ENCODE measurements around the gene SMARCA2. TPM values are rescaled to one million over a fixed set of nuclear protein-coding genes. Genes with fewer than 3 reads are reported as not detected.

SMARCA2 gene
- total RNA-seq, 1 donor from 2014 or later, result 19.7 TPM

DNA sequence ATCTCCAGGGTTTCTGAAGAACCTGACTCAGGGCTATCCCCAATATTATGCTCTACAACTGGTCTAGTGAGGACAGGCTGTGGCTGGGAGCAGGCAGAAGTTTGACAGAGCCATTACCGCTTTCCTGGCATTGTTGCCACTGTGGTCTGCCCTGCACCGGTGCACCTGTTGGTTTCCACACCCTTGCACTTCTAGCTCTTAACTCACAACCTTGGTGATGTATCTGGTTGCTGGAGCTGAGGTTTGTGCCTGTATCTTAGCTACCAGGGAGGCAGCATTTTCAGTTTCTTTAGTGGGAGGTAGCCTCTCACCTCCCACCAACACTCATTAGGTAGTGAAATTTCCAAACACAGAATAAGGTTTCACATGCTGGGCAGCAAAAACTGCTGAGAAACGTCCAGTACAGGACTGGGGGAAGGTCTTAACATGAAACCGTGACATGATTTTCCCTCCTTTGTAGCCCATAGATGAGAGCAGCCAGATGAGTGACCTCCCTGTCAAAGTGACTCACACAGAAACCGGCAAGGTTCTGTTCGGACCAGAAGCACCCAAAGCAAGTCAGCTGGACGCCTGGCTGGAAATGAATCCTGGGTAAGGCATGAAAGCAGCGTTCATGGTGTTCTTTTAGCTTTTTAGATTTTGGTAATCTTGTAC, 57.7 kb downstream of the SMARCA2 start:
- no peak for FAIRE-seq
- Histone ChIP-seq H3K27me3 (ENCODE audit: control insufficient read depth, insufficient read depth, low read length) (no peaks in the 10 kb centered on the region), H3K4me3 (ENCODE audit: low read depth, low read length) (no peak overlapping the region), H3K36me3 (ENCODE audit: control insufficient read depth, insufficient read depth, low read length) (peaks cover 16% of the 10 kb centered on the region)
- TF ChIP-seq, protein P1, sequence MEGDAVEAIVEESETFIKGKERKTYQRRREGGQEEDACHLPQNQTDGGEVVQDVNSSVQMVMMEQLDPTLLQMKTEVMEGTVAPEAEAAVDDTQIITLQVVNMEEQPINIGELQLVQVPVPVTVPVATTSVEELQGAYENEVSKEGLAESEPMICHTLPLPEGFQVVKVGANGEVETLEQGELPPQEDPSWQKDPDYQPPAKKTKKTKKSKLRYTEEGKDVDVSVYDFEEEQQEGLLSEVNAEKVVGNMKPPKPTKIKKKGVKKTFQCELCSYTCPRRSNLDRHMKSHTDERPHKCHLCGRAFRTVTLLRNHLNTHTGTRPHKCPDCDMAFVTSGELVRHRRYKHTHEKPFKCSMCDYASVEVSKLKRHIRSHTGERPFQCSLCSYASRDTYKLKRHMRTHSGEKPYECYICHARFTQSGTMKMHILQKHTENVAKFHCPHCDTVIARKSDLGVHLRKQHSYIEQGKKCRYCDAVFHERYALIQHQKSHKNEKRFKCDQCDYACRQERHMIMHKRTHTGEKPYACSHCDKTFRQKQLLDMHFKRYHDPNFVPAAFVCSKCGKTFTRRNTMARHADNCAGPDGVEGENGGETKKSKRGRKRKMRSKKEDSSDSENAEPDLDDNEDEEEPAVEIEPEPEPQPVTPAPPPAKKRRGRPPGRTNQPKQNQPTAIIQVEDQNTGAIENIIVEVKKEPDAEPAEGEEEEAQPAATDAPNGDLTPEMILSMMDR (IDR thresholded peaks at IDR 0.05; ENCODE audit: insufficient read depth, low read length, severe bottlenecking), result no peak
- no peak for DNase-seq (ENCODE audit: low read depth)

DNA sequence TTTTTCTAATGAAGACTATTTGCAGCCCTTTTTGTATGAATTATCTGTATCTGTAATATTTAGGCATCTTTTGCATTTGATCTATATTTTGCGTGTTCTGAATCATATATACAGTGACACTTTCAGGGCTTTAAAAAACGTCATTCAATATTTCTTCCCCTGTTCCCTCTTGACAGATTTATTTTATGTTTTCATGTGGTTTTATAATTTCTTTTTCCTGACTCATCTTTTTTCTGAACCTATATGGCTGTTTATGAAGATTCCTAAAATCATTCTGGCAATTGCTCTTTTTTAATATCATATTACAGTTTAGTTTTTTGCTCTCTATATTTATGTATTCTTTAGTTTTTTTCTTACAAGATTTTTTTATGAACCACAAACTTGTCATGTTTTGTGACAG, 67.6 kb downstream of the SMARCA2 start:
- FAIRE-seq (no peak), DNase-seq (ENCODE audit: low read depth) (no peak)
- Histone ChIP-seq H3K4me3 (ENCODE audit: low read depth, low read length) (no peak overlapping the region), H3K36me3 (ENCODE audit: control insufficient read depth, insufficient read depth, low read length) (peaks cover 12% of the 10 kb centered on the region), H3K27me3 (ENCODE audit: control insufficient read depth, insufficient read depth, low read length) (no peaks in the 10 kb centered on the region)
- TF ChIP-seq, protein P1 (IDR thresholded peaks at IDR 0.05; ENCODE audit: insufficient read depth, low read length, severe bottlenecking), result no peak

DNA sequence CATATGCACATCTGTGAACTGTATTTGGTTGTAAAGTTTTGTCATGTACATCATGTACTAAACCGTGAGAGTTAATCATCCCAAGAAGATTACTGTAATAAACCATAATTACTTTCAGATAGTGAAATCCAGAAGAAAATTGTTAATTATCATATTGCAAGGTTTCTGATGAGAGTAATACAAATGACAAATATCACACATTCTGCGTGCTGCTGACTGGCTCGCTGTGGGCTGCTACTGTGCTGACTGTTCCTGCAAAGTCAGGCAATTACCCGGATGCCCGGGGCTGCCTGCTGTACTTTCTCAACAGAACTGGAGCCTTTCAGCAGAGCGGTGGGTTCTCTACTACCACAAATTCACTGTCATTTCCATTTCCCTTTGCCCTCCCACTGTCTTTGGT, 68.3 kb downstream of the SMARCA2 start:
- peaks cover 11% of the 10 kb centered on the region for H3K36me3 ChIP-seq (ENCODE audit: control insufficient read depth, insufficient read depth, low read length)
- FAIRE-seq, result no peak
- TF ChIP-seq, protein P1 (IDR thresholded peaks at IDR 0.05; ENCODE audit: insufficient read depth, low read length, severe bottlenecking), result no peak
- H3K4me3 ChIP-seq (ENCODE audit: low read depth, low read length), result no peak overlapping the region
- DNase-seq (ENCODE audit: low read depth), result no peak
- no peaks in the 10 kb centered on the region for H3K27me3 ChIP-seq (ENCODE audit: control insufficient read depth, insufficient read depth, low read length)

DNA sequence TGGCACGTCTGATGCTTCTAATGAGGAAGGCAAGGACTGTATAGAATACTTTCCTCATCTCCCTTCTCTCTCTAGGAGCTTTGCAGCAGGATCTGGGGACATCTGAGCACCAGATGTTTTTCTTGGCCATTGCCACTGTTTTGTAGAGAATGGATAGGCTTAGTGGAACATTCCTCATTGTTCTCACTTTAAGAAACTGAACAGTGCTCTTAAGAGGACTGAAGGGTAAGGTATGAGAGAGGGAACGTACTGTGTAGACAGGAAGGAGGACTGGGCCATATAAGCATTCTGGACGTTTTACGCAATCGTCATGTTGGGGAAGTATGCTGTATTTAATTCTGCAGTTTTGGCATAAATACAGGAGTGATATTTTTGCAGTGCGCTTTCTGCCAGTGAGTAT, 70.6 kb downstream of the SMARCA2 start:
- TF ChIP-seq, protein P1 (IDR thresholded peaks at IDR 0.05; ENCODE audit: insufficient read depth, low read length, severe bottlenecking), result no peak
- Histone ChIP-seq H3K36me3 (ENCODE audit: control insufficient read depth, insufficient read depth, low read length) (peaks cover 7% of the 10 kb centered on the region), H3K4me3 (ENCODE audit: low read depth, low read length) (no peak overlapping the region), H3K27me3 (ENCODE audit: control insufficient read depth, insufficient read depth, low read length) (no peaks in the 10 kb centered on the region)
- DNase-seq (ENCODE audit: low read depth) (no peak), FAIRE-seq (no peak)

DNA sequence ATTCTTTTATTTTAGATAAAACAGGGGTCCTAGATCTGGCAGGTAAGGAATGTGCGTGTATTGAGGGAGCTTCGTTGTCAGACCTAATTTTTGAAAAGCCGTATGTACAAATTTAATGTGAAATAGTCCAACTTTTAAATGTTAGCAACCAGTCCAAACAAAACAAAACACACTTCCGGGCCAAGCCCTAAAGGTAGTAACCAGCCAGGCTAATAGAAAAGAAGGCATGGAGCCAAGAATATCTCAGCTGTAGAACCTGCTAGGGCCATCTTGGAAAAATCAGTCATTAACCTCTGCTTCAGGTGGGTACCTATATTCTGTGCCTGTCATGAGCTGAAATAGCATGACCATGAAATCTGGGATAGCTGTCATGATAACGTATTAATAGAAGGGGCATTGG, 71.0 kb downstream of the SMARCA2 start:
- TF ChIP-seq, protein P1 (IDR thresholded peaks at IDR 0.05; ENCODE audit: insufficient read depth, low read length, severe bottlenecking), result no peak
- Histone ChIP-seq H3K4me3 (ENCODE audit: low read depth, low read length) (no peak overlapping the region), H3K27me3 (ENCODE audit: control insufficient read depth, insufficient read depth, low read length) (no peaks in the 10 kb centered on the region), H3K36me3 (ENCODE audit: control insufficient read depth, insufficient read depth, low read length) (peaks cover 7% of the 10 kb centered on the region)
- DNase-seq (ENCODE audit: low read depth), result no peak
- no peak for FAIRE-seq

DNA sequence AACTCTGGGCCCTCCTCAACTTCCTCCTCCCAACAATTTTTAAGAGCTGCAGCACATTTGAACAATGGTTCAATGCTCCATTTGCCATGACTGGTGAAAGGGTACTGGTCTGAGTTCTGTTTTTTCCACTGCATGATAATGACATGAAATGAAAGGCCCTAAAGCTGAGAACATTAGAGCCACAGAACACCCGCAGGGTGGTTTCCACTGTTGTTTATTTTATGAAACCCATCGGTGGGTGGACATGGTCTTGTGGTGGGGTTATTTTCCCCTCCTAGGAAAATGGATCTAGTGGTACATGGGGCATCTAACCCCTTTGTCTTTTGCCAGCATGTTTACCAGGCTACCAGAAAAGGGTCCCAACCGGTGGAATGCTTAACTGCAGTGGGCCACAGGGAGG, 71.8 kb downstream of the SMARCA2 start:
- FAIRE-seq (no peak), DNase-seq (ENCODE audit: low read depth) (no peak)
- H3K27me3 ChIP-seq (ENCODE audit: control insufficient read depth, insufficient read depth, low read length), result no peaks in the 10 kb centered on the region
- TF ChIP-seq, protein P1 (IDR thresholded peaks at IDR 0.05; ENCODE audit: insufficient read depth, low read length, severe bottlenecking), result no peak
- H3K4me3 ChIP-seq (ENCODE audit: low read depth, low read length), result no peak overlapping the region
- peaks cover 5% of the 10 kb centered on the region for H3K36me3 ChIP-seq (ENCODE audit: control insufficient read depth, insufficient read depth, low read length)
